Dedifferentiated amniotic fluid mesenchymal stem cell (primary cell): Measurements from ENCODE around the gene HBA2.
"Not testable (repeated sequence)": the region's sequence is repeated elsewhere in the genome, so short reads cannot be mapped to it uniquely, and the experiment has no call there.

ENCODE experiments used
- DNase-seq: peaks from one replicate; pipeline ENCODE4 v3.0.0-alpha.2; 2016; ENCODE audit errors: extremely low spot score

HBA2 gene

GRCh38 chr16:175011-175949 lies 2.6 kb downstream of the HBA2 start:
- DNase-seq = no peak

DNA sequence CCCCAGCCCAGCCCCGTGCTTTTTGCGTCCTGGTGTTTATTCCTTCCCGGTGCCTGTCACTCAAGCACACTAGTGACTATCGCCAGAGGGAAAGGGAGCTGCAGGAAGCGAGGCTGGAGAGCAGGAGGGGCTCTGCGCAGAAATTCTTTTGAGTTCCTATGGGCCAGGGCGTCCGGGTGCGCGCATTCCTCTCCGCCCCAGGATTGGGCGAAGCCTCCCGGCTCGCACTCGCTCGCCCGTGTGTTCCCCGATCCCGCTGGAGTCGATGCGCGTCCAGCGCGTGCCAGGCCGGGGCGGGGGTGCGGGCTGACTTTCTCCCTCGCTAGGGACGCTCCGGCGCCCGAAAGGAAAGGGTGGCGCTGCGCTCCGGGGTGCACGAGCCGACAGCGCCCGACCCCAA lies 3.3 kb downstream of the HBA2 start:
- DNase-seq = not testable (repeated sequence)

DNA sequence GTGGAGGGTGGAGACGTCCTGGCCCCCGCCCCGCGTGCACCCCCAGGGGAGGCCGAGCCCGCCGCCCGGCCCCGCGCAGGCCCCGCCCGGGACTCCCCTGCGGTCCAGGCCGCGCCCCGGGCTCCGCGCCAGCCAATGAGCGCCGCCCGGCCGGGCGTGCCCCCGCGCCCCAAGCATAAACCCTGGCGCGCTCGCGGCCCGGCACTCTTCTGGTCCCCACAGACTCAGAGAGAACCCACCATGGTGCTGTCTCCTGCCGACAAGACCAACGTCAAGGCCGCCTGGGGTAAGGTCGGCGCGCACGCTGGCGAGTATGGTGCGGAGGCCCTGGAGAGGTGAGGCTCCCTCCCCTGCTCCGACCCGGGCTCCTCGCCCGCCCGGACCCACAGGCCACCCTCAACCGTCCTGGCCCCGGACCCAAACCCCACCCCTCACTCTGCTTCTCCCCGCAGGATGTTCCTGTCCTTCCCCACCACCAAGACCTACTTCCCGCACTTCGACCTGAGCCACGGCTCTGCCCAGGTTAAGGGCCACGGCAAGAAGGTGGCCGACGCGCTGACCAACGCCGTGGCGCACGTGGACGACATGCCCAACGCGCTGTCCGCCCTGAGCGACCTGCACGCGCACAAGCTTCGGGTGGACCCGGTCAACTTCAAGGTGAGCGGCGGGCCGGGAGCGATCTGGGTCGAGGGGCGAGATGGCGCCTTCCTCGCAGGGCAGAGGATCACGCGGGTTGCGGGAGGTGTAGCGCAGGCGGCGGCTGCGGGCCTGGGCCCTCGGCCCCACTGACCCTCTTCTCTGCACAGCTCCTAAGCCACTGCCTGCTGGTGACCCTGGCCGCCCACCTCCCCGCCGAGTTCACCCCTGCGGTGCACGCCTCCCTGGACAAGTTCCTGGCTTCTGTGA lies 4.1 kb downstream of the HBA2 start, which contains the start of gene HBA1:
Gene HBA1 (plus strand): TSS at position 204 of the 906 bp plus-strand sequence. CDS start 37 bp downstream, at position 241.
- DNase-seq = not testable (repeated sequence)

GRCh38 chr16:177394-177822 lies 4.7 kb downstream of the HBA2 start:
- no peak for DNase-seq

DNA sequence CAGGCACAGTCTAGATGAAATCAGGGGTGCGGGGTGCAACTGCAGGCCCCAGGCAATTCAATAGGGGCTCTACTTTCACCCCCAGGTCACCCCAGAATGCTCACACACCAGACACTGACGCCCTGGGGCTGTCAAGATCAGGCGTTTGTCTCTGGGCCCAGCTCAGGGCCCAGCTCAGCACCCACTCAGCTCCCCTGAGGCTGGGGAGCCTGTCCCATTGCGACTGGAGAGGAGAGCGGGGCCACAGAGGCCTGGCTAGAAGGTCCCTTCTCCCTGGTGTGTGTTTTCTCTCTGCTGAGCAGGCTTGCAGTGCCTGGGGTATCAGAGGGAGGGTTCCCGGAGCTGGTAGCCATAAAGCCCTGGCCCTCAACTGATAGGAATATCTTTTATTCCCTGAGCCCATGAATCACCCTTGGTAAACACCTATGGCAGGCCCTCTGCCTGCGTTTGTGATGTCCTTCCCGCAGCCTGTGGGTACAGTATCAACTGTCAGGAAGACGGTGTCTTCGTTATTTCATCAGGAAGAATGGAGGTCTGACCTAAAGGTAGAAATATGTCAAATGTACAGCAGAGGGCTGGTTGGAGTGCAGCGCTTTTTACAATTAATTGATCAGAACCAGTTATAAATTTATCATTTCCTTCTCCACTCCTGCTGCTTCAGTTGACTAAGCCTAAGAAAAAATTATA lies 5.4 kb downstream of the HBA2 start:
- DNase-seq = no peak

GRCh38 chr16:178668-179015 lies 6.0 kb downstream of the HBA2 start:
- DNase-seq = no peak

GRCh38 chr16:179211-180092 lies 6.8 kb downstream of the HBA2 start:
- DNase-seq = no peak

- no peak for DNase-seq
Observed at GRCh38 chr16:180101-180675, 7.5 kb downstream of the HBA2 start, which contains the start of gene HBQ1. HBQ1 (plus strand) TSS chr16:180459; CDS start chr16:180487, 28 bp downstream.

DNA sequence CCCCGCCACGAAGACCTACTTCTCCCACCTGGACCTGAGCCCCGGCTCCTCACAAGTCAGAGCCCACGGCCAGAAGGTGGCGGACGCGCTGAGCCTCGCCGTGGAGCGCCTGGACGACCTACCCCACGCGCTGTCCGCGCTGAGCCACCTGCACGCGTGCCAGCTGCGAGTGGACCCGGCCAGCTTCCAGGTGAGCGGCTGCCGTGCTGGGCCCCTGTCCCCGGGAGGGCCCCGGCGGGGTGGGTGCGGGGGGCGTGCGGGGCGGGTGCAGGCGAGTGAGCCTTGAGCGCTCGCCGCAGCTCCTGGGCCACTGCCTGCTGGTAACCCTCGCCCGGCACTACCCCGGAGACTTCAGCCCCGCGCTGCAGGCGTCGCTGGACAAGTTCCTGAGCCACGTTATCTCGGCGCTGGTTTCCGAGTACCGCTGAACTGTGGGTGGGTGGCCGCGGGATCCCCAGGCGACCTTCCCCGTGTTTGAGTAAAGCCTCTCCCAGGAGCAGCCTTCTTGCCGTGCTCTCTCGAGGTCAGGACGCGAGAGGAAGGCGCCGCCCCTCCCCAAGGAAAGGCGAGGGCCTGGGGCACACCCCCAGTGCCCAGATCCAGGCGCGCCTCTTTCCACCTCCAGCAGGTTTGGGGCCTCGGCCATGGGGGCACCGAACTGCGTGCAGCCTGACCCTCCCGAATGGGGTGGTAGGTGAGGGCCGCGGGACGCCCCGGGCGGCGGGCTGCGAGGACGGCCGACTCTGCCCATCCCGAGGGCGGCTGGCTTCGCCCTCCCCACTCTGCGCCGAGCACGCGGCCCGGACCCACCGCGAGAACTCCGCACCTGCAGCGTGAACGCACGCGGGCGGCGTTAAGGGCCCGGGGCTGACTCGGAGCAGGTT lies 8.2 kb downstream of the HBA2 start:
- DNase-seq = peak; percentile 33

- no peak for DNase-seq
Observed at GRCh38 chr16:181565-182021, 8.9 kb downstream of the HBA2 start.

- DNase-seq = no peak
Observed at GRCh38 chr16:183005-183404, 10.3 kb downstream of the HBA2 start.

- no peak for DNase-seq
Observed at GRCh38 chr16:185213-185612, 12.5 kb downstream of the HBA2 start.

- no peak for DNase-seq
Observed at GRCh38 chr16:185691-186090, 13.0 kb downstream of the HBA2 start.

- DNase-seq = no peak
Observed at GRCh38 chr16:187330-187729, 14.7 kb downstream of the HBA2 start.

GRCh38 chr16:188674-189073 lies 16.0 kb downstream of the HBA2 start:
- no peak for DNase-seq

- DNase-seq = no peak
Observed at GRCh38 chr16:189604-190186, 17.0 kb downstream of the HBA2 start.

DNA sequence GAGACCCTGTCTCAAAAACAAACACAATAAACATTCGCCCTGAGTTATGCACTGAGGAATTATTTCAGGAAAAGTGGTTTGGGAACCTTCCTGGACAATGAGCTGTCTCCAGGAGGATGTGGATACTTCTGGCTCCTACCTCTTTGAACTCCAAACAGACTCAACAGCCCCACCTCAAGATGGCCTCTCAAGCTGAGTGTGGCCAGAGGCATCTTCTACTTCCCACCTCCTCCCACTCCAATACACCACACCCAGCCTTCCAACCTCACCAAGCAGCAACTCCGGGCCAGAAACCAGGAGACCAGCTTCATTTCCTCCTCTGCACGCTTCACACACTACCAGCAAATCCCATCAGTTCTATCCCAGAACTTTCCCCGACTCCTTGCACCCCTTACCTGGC lies 19.2 kb downstream of the HBA2 start:
- DNase-seq = no peak

- no peak for DNase-seq
Observed at GRCh38 chr16:192686-193085, 20.0 kb downstream of the HBA2 start.

DNA sequence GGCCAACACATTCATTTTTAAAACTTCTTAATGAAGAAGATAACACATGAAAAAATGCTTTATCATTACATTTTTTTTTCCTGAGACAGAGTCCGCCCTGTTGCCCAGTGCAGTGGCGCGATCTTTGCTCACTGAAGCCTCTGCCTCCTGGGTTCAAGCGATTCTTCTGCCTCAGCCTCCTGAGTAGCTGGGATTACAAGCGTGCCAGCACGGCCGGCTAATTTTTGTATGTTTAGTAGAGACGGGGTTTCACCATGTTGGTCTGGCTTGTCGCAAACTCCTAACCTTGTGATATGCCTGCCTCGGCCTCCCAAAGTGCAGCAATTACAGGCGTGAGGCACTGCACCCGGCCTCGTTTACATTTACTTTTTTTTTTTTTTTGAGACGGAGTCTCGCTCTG lies 20.8 kb downstream of the HBA2 start:
- DNase-seq = no peak
